ENCODE results near the gene CAPN10. TPM values are rescaled to one million over a fixed set of nuclear protein-coding genes. Genes with fewer than 3 reads are reported as not detected.

Gene CAPN10
- total and polyA plus RNA-seq, 2 experiments from 2014 or later = 10.0 to 29.5 TPM

- H3K27me3 ChIP-seq (replicated peaks; ENCODE audit: insufficient read depth) = peaks cover 14% of the 10 kb centered on the region
- no peak overlapping the region for H3K27ac ChIP-seq
- no peaks in the 10 kb centered on the region for H3K9me2 ChIP-seq (ENCODE audit: insufficient read depth)
- no peaks in the 10 kb centered on the region for H3K4me1 ChIP-seq (ENCODE audit: insufficient read depth)
- TF ChIP-seq EZH2phosphoT487 (IDR thresholded peaks at IDR 0.05; ENCODE audit: insufficient read depth, low read depth) (no peak), EZH2 (IDR thresholded peaks at IDR 0.05; ENCODE audit: insufficient read depth, poor library complexity, severe bottlenecking) (no peak)
- H3K4me3 ChIP-seq = no peak overlapping the region
- no peaks in the 10 kb centered on the region for H3K9me3 ChIP-seq (ENCODE audit: low read depth)
- no peak overlapping the region for H3K9ac ChIP-seq
- in situ Hi-C loops (cut with MboI) = no loop called here
- no peak overlapping the region for H2AFZ ChIP-seq
- no peak for DNase-seq
- WGBS, 2 experiments (ENCODE audit: low coverage in 1 of 2, low lambda C conversion rate in 2 of 2, missing lambda C conversion rate in 2 of 2) = 23 to 25% methylated on average over 6 of the region's 6 CpGs
- no peaks in the 10 kb centered on the region for H3K36me3 ChIP-seq (ENCODE audit: low read depth)
- H4K20me1 ChIP-seq (ENCODE audit: insufficient read depth) = no peaks in the 10 kb centered on the region
- H3F3A ChIP-seq (ENCODE audit: insufficient read depth) = no peaks in the 10 kb centered on the region
- no peak overlapping the region for H3K4me2 ChIP-seq (ENCODE audit: unreplicated experiment)
- no peaks in the 10 kb centered on the region for H3K79me2 ChIP-seq (ENCODE audit: insufficient read depth)
Measured at GRCh38 chr2:240635121-240635997, 48.8 kb downstream of the CAPN10 start.

GRCh38 chr2:240635998-240636547 lies 49.5 kb downstream of the CAPN10 start:
- H3F3A ChIP-seq (ENCODE audit: insufficient read depth) = no peaks in the 10 kb centered on the region
- H2AFZ ChIP-seq = no peak overlapping the region
- no peaks in the 10 kb centered on the region for H3K4me1 ChIP-seq (ENCODE audit: insufficient read depth)
- TF ChIP-seq EZH2phosphoT487 (IDR thresholded peaks at IDR 0.05; ENCODE audit: insufficient read depth, low read depth) (no peak), EZH2 (IDR thresholded peaks at IDR 0.05; ENCODE audit: insufficient read depth, poor library complexity, severe bottlenecking) (no peak)
- H3K27ac ChIP-seq = no peak overlapping the region
- no peak for DNase-seq
- H3K79me2 ChIP-seq (ENCODE audit: insufficient read depth) = no peaks in the 10 kb centered on the region
- no peak overlapping the region for H3K9ac ChIP-seq
- peaks cover 14% of the 10 kb centered on the region for H3K27me3 ChIP-seq (replicated peaks; ENCODE audit: insufficient read depth)
- H3K36me3 ChIP-seq (ENCODE audit: low read depth) = no peaks in the 10 kb centered on the region
- in situ Hi-C loops (cut with MboI) = no loop called here
- no peaks in the 10 kb centered on the region for H3K9me2 ChIP-seq (ENCODE audit: insufficient read depth)
- 28 to 30% methylated on average over 3 of the region's 3 CpGs for WGBS, 2 experiments (ENCODE audit: low coverage in 1 of 2, low lambda C conversion rate in 2 of 2, missing lambda C conversion rate in 2 of 2)
- no peaks in the 10 kb centered on the region for H4K20me1 ChIP-seq (ENCODE audit: insufficient read depth)
- no peak overlapping the region for H3K4me3 ChIP-seq
- H3K4me2 ChIP-seq (ENCODE audit: unreplicated experiment) = no peak overlapping the region
- H3K9me3 ChIP-seq (ENCODE audit: low read depth) = no peaks in the 10 kb centered on the region

GRCh38 chr2:240636563-240637115 lies 50.1 kb downstream of the CAPN10 start:
- Histone ChIP-seq H3K9me2 (ENCODE audit: insufficient read depth) (no peaks in the 10 kb centered on the region), H3K4me1 (ENCODE audit: insufficient read depth) (no peaks in the 10 kb centered on the region), H3K9ac (no peak overlapping the region), H3K9me3 (ENCODE audit: low read depth) (no peaks in the 10 kb centered on the region), H3K4me2 (ENCODE audit: unreplicated experiment) (no peak overlapping the region), H3K36me3 (ENCODE audit: low read depth) (no peaks in the 10 kb centered on the region), H2AFZ (no peak overlapping the region), H3F3A (ENCODE audit: insufficient read depth) (no peaks in the 10 kb centered on the region), H3K27me3 (replicated peaks; ENCODE audit: insufficient read depth) (peaks cover 14% of the 10 kb centered on the region), H4K20me1 (ENCODE audit: insufficient read depth) (no peaks in the 10 kb centered on the region), H3K27ac (no peak overlapping the region), H3K4me3 (no peak overlapping the region), H3K79me2 (ENCODE audit: insufficient read depth) (no peaks in the 10 kb centered on the region)
- in situ Hi-C loops (cut with MboI) = no loop called here
- DNase-seq = no peak
- TF ChIP-seq EZH2 (IDR thresholded peaks at IDR 0.05; ENCODE audit: insufficient read depth, poor library complexity, severe bottlenecking) (no peak), EZH2phosphoT487 (IDR thresholded peaks at IDR 0.05; ENCODE audit: insufficient read depth, low read depth) (no peak)
- WGBS, 2 experiments (ENCODE audit: low coverage in 1 of 2, low lambda C conversion rate in 2 of 2, missing lambda C conversion rate in 2 of 2) = 34 to 57% methylated on average over 9 to 11 of the region's 11 CpGs

- Histone ChIP-seq H3K4me1 (ENCODE audit: insufficient read depth) (no peaks in the 10 kb centered on the region), H3K9me3 (ENCODE audit: low read depth) (no peaks in the 10 kb centered on the region), H3K9me2 (ENCODE audit: insufficient read depth) (no peaks in the 10 kb centered on the region), H3K79me2 (ENCODE audit: insufficient read depth) (no peaks in the 10 kb centered on the region), H3F3A (ENCODE audit: insufficient read depth) (no peaks in the 10 kb centered on the region), H2AFZ (no peak overlapping the region), H4K20me1 (ENCODE audit: insufficient read depth) (no peaks in the 10 kb centered on the region), H3K36me3 (ENCODE audit: low read depth) (no peaks in the 10 kb centered on the region), H3K27ac (no peak overlapping the region), H3K4me3 (no peak overlapping the region), H3K4me2 (ENCODE audit: unreplicated experiment) (no peak overlapping the region), H3K27me3 (replicated peaks; ENCODE audit: insufficient read depth) (peaks cover 14% of the 10 kb centered on the region), H3K9ac (no peak overlapping the region)
- TF ChIP-seq EZH2phosphoT487 (IDR thresholded peaks at IDR 0.05; ENCODE audit: insufficient read depth, low read depth) (no peak), EZH2 (IDR thresholded peaks at IDR 0.05; ENCODE audit: insufficient read depth, poor library complexity, severe bottlenecking) (no peak)
- 61 to 63% methylated on average over 15 to 17 of the region's 17 CpGs for WGBS, 2 experiments (ENCODE audit: low coverage in 1 of 2, low lambda C conversion rate in 2 of 2, missing lambda C conversion rate in 2 of 2)
- DNase-seq = no peak
- in situ Hi-C loops (cut with MboI) = no loop called here
Measured at GRCh38 chr2:240637116-240637900, 50.8 kb downstream of the CAPN10 start.

Measured in GM23248 (cell line).